Gastroesophageal sphincter (tissue), 3 donors: Measurements from ENCODE around the gene CORO6.

Experiments
- CTCF ChIP-seq, 4 experiments: fragments of 200-600 bp in 2 of 4; fragments of 450-650 bp in 2 of 4; sonication (generic) in 1 of 4; IDR thresholded peaks; one replicate each; pipeline ENCODE4 v1.5.1; 2017 to 2019; ENCODE audit warnings: antibody characterized with exemption in 4 of 4, mild to moderate bottlenecking in 2 of 4, moderate library complexity in 2 of 4
- POLR2AphosphoS5 ChIP-seq: sonication (generic); formaldehyde crosslinking; IDR thresholded peaks from one replicate; pipeline ENCODE4 v1.6.1; 2017; ENCODE audit warnings: antibody characterized with exemption

- TF ChIP-seq CTCF (IDR thresholded peaks at IDR 0.05) (no peak), POLR2AphosphoS5 (no peak)
These were observed 12.3 kb downstream of the CORO6 start for GRCh38 chr17:29610395-29610794.
